Epidermal melanocyte (primary cell): Measurements from ENCODE around the gene CTDP1.

Source experiments
- DNase-seq: peaks from one replicate; pipeline ENCODE4 v3.0.0; 2011; ENCODE audit warnings: low spot score; ENCODE audit not compliant: insufficient read length

CTDP1 gene

GRCh38 chr18:79643054-79643984, 36.3 kb upstream of the CTDP1 start:
- DNase-seq, result no peak

DNA sequence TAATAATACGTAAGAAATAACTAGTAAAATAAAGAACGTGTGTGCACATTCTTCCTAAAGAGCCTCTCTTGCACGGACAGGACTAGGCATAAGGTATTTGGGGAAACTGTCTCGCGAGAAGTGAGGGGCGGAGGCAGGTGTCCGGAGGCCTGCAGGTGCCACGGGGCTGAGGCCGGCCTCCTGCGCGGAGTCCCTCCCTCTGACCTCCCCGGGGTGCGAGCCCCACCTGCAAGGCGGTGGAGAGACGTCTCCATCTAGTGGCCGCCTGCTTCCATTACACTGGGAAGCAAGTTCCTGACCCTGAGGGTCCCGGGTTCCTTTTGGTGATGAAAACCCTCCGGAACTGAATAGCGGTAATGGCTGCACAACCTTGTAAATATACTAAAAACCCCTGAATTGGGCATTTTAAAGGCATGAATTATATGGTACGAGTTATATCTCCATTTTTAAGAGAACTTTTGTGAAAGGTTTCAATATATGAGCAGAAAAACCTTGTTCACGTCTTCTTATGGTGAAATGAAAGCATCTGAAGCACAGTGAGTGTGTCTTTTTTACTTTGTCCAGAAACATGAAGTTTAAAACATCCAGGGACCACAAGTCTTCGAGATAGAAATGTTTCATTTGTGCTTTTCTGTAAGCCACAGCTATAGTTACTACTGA, 35.5 kb upstream of the CTDP1 start:
- DNase-seq, result peak; percentile 79

DNA sequence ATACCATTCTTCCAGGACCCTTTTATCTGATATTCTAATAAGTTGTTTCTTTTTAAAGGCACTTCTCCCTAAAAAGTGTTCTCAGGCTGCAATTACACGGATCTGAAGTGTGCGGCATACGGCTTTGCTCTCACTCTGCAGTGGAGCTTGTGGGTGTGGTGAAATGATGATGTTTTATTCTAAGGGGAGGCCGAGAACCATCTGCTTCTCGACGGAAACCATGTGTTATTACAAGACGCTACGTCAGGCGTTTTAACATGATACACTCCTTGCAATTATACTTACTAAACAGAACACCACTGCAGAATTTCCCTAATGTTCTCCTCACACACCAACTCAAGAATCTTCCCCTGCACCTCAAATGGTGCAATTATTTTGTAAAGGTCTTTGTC, 34.9 kb upstream of the CTDP1 start:
- DNase-seq, result no peak

DNA sequence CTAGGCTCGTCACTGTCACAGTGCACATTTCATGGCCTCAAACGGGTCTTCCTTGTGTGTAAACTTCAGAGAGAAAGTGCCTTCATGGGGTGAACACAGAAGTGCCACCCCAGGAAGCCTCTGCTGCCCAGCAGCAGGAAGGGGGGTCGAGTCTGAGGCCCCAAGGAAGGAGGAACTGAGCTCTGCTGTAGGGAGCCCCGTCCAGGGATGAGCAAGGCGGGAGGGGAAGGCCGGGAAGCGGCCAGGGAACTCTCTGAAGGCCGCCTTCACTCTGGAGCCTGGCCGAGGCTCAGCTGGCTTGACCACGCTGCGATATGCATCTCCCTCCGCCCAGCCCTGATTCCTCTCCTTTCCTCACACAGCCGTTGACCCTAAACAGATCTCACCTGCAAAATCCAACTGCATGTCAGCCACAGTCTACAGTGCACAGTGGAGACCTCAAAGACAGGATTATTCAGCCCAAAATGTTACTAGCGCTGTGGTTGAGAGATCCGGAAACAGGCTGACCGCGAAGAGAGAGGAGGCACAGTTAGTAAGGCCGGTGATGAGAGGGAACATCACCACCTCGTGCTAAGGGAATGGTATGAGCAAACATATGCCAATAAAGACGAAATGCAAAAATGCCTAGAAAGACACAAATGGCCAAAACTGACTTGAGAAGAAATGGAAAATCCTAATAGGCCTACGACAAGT, 34.2 kb upstream of the CTDP1 start:
- no peak for DNase-seq

DNA sequence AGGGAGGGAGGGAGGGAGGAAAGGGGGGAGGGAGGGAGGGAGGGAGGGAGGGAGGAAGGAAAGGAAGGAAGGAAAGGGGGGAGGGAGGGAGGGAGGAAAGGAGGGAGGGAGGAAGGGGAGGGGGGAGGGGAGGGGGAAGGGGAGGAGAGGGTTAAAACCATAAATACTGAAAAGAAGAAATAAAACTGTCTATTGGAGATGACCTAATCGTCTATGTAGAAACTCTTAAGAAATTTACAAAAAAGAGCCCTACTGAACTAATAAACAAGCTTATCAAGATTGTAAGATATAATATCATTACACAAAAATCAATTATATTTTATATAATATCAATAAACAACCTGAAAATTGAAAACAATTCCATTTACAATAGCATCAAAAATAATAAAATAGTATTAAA, 32.3 kb upstream of the CTDP1 start:
- no peak for DNase-seq

DNA sequence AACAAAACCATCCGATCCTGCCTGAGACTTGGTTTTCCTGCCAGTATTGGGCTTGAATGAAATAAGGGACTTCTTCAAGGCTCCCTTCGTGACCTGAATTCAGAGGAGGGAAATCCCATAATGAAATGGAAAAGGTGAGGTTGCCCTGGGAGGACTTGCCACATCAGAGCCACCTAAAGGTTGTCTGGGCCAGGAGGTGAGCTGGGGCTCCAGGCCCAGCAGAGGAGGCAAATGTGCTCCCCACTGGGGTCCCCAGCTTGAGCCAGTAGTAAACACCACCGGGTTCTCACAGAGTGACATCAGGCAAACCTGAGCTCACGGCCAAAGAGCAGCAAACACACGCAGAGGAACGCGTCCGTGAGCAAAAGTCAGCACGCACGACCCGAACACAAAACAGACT, 28.6 kb upstream of the CTDP1 start:
- no peak for DNase-seq

DNA sequence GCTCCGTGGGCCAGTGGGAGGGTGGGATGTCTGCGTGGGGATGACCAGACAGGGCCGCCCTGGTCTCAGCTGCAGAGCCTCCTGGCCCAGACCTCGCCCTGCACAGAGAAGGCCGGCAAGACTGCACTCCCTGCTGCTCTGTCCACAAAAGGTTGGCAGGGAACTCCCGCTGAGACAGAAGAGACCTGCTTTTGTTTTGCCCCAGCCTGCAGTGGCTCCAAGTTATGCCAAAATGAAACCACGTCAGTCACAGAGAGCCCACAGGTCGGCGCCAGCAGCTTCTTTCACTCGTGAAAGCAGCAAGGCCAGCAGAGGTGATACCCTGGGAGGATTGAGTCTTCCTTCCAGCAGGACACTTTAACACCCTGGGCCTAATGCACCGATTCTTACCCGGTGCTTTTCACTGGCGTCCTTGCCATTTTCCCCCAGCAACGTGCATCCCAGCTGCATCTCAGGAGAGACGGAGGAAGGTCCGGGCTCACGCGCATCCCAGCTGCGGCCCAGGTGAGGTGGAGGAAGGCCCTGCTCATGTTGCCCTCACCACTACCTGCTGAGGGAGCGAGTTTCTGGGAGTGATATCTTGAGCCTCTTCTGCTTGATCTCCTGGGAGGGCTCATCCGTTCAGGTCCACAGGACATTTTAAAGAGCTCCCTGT, 22.1 kb upstream of the CTDP1 start:
- no peak for DNase-seq

DNA sequence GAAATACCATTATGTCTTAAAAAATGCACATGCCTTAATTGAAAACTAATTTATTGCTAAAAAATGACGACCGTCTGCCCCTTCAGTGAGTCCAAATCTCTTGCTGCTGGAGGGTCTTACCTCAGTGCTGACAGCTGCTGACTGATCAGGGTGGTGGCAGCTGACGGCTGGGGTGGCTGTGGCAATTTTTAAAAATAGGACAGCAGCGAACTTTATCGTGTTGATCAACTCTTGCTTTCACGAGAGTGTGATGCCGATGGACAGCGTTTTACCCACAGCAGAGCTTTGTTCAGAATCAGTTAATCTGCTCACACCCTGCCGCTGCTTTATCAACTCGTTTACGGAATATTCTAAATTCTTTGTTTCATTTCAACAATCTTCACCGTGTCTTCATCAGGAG, 21.2 kb upstream of the CTDP1 start:
- DNase-seq, result no peak

- no peak for DNase-seq
These were observed 19.9 kb upstream of the CTDP1 start for GRCh38 chr18:79659733-79660132.

DNA sequence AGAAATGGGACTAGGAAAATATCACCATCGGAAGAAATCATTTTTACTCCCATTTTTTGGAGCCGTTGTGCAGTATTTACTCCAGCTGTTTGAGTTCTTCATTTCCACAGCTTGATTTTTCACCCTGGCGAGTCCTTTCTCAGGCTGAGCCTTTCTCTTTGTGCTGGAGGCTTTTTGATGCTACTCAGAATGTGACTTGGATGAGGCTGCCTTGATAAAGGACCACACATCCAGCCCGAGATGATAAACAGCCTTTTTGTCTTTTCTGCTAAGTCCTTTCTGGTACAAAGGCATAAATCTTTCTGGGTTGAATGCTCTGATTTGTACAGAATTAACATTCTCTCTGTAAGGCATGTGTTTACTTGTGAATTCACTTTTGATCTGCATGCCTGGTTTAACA, 17.6 kb upstream of the CTDP1 start:
- no peak for DNase-seq

- no peak for DNase-seq
These were observed 17.2 kb upstream of the CTDP1 start for GRCh38 chr18:79662439-79662838.

DNA sequence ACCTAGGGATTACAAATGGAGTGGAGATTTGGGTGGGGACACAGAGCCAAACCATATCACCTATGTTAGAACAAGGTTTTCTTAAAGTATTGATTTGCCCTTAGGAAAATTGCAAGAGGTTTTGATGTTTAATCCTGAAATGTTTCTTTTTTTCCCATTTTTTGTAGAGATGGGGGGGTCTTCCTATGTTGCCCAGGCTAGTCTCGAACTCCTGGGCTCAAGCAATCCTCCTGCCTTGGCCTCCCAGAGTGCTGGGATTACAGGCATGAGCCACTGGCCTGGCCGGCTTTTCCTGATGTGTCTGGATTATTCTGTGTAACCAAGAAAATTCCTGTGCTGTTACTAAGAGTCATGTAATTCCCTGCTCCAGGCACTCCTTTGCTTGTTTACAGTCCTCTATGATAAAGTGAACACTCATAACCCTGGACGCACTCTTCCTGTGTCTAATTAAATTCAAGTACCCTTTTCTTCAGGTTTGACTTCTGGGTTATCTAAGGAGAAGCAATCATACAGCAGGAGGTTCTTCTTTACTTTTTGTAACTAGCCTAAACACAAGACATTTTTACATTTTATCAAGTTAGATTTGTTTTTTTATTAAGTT, 15.0 kb upstream of the CTDP1 start:
- no peak for DNase-seq

DNA sequence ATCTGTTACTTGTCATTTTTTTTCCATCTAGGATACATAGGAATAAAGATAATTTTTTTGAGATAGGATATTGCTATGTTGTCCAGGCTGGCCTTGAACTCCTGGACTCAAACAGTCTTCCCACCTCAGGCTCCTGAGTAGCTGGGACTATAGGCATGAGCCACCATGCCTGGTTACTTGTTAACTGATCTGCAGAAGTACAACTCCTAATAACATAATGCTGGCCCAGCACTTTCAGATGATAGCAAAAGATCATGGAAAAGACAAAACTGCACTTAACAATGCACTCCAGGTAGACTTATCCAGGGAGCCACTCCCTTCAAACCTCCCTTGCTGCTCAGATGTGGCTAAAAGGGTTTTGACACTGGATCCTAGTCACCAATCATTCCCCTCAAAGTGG, 11.4 kb upstream of the CTDP1 start:
- no peak for DNase-seq

DNA sequence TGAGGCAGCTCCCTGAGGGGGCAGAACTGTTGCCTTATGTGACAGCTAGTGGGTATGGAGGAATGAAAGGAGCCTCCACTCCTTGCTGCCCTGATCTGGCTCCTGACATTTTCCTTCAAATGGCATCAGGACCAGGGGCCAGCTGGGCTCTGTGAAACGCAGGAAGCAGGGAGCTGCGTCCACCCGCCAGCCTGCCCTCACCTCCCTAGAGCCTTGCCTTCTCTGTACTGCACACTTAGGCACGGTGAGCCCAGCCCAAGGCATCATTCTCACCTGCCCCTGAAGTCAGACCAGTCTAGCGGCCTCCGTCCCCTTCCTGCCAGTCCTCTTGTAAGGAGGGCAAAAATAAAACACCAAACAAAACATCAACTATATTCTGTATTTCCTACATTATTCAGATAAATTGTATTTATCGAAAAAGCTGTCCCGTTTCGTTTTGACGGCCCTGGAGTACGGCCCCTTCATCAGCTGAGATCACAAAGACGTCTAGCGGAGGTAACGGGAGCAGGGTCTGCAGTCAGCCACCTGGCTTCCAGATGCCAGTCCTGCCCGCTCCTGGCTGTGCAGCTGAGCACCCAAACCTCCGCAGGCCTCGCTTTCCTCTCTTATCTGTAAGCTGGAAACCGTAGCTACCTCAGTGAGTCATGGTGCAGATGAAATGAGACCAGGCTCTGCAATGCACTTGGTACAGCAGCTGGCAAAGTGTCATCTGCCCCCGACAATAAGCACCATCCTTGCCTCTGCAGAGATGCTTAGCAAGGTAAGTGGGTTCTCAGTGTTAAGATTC, 6.9 kb upstream of the CTDP1 start:
- DNase-seq, result no peak

DNA sequence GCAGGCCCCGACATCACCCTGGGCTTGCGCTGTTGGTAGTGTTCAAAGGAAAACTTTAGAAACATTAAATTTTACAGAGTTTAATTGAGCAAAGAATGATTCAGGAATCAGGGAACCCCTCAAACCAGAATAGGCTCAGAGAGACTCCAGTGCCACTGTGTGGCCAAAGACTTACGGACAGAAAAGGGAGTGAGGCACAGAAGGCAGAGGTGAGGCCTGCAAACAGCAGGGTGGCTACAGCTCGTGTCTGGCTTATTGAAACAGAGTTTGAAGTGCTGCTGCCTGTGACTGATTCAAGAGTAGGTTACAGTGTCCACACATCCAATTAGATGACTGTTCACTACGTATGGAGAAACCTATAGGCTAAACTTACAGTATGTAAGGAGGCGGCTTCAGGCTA, 2.4 kb upstream of the CTDP1 start:
- DNase-seq, result no peak

- DNase-seq, result no peak
These were observed 1.8 kb upstream of the CTDP1 start for GRCh38 chr18:79677840-79678239.

DNA sequence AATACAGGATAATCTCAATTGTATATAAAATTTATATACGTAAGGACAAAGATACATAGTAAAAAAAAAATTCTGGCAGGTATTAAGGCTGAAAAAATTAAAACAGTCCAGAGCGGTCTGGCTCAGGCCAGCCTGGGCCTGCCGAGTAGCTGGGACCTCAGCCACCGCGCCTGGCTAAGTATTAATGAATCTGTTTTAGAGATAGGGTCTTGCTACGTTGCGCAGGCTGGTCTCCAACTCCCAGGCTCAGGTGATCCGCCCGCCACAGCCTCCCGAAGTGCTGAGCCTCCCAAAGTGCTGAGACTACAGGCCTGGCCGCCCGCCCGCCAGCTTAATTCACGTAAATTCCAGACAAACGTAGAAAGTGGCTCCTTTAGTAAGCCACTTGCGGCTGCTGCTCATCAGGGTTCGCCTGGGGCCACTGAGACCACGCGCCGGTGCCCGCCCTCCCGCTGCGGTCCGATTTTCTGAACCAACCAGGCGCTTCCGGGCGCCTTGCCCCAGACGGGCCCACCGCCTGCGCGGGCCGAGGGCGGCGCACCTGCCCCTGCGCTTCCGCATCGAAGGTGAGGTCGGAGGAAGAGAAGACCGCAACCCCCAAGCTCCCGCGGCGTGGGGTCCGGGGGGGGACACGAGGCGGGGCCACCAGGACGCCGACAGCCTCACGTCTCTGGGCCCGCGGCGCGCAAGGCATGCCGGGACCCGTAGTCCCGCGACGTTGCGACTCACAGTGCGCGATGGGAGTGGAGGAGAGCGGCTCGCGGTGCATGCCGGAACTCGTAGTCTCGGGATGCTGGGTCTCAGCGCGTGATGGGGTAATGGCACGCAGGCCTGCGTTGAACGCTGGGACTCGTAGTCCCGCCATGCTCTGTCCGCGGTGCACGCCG, 695 bp upstream of the CTDP1 start:
- DNase-seq, result peak; percentile 99

- no peak for DNase-seq
These were observed 687 bp downstream of the CTDP1 start for GRCh38 chr18:79680100-79680879.

- DNase-seq, result no peak
These were observed 1.3 kb downstream of the CTDP1 start for GRCh38 chr18:79680891-79681339.
